Pons (tissue), 1 donor: ENCODE results near the gene RBM12.

Experiments
- DNase-seq: peaks from one replicate; pipeline ENCODE4 v3.0.0-alpha.2; 2016; ENCODE audit warnings: low spot score

Gene RBM12

GRCh38 chr20:35653893-35654292 lies 10.8 kb downstream of the RBM12 start:
- no peak for DNase-seq

- no peak for DNase-seq
Measured at GRCh38 chr20:35653430-35653734, 11.3 kb downstream of the RBM12 start.

GRCh38 chr20:35652641-35653429 lies 11.9 kb downstream of the RBM12 start:
- DNase-seq: no peak

- DNase-seq: no peak
Measured at GRCh38 chr20:35651958-35652357, 12.7 kb downstream of the RBM12 start.

- DNase-seq: no peak
Measured at GRCh38 chr20:35650632-35651031, 14.1 kb downstream of the RBM12 start.

GRCh38 chr20:35648836-35649235 lies 15.9 kb downstream of the RBM12 start:
- DNase-seq: peak; percentile 15

GRCh38 chr20:35644806-35645205 lies 19.9 kb downstream of the RBM12 start:
- DNase-seq: no peak

- no peak for DNase-seq
Measured at GRCh38 chr20:35643045-35643444, 21.7 kb downstream of the RBM12 start.

- DNase-seq: no peak
Measured at GRCh38 chr20:35641743-35642142, 23.0 kb downstream of the RBM12 start.

GRCh38 chr20:35640724-35641123 lies 24.0 kb downstream of the RBM12 start:
- no peak for DNase-seq

- DNase-seq: no peak
Measured at GRCh38 chr20:35638751-35639150, 25.9 kb downstream of the RBM12 start.

GRCh38 chr20:35637276-35637675 lies 27.4 kb downstream of the RBM12 start:
- DNase-seq: no peak

- no peak for DNase-seq
Measured at GRCh38 chr20:35636095-35636494, 28.6 kb downstream of the RBM12 start.

- no peak for DNase-seq
Measured at GRCh38 chr20:35635652-35636051, 29.0 kb downstream of the RBM12 start.

GRCh38 chr20:35632539-35633115 lies 32.1 kb downstream of the RBM12 start:
- DNase-seq: no peak

- DNase-seq: no peak
Measured at GRCh38 chr20:35630636-35631035, 34.1 kb downstream of the RBM12 start.

- no peak for DNase-seq
Measured at GRCh38 chr20:35629427-35630145, 35.1 kb downstream of the RBM12 start.

GRCh38 chr20:35627121-35627520 lies 37.6 kb downstream of the RBM12 start:
- DNase-seq: no peak

- DNase-seq: no peak
Measured at GRCh38 chr20:35626386-35627001, 38.2 kb downstream of the RBM12 start.

- DNase-seq: no peak
Measured at GRCh38 chr20:35625584-35626385, 38.9 kb downstream of the RBM12 start.

- no peak for DNase-seq
Measured at GRCh38 chr20:35621560-35621946, 43.1 kb downstream of the RBM12 start.
